GM21619 (cell line): ENCODE data around the gene L3MBTL3.

Experiments used
- ATAC-seq: cut with Tn5 transposase; IDR thresholded peaks from one replicate; pipeline ENCODE4 v1.9.1; 2021; ENCODE audit not compliant: unreplicated experiment

L3MBTL3 gene

GRCh38 chr6:130018292-130018743, at the start of gene L3MBTL3:
TSS of gene L3MBTL3 (plus strand) at chr6:130018581. CDS start at chr6:130042700, 24,119 bp downstream.
- ATAC-seq, result peak; percentile 63

GRCh38 chr6:129969064-129969463, 49.3 kb upstream of the L3MBTL3 start:
- no peak for ATAC-seq

GRCh38 chr6:129976110-129976509, 42.3 kb upstream of the L3MBTL3 start:
- ATAC-seq, result no peak

DNA sequence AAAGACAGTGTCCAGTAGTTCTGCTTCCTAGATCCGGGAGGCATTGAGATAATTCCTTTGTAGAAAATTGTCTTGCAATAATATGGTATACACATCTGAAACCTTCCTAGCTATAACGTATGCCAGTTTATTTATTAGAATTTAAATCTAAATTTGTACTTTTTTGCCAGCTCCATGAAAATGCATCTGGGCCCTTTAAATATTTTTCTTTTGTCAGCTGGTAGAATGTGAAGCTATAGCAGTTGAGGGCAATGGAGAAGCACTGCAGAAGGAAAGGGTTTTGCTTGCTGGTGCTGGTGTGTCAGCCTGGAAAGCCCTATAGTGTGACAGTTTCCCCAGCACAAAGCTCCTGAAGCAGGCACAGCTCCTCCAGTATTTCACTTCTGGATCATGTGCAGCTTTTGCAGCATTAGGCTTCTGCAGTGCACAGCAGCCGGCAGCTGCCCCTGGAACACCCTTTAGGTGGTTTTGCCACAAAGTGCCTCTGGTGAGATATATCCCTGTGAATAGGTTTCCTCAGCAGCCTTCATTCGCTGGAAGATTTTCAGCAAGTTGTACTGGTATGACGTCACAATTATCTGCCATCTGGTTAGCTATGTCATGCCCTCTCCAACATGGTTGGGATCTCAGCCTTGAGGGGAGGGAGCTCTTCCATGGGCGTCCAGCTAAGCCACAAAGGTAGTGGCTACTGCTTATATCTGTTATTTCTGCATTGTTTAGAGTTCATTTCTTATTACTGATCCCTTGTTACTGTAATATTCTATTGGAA, 40.0 kb upstream of the L3MBTL3 start:
- no peak for ATAC-seq

- ATAC-seq, result no peak
These were observed 37.6 kb upstream of the L3MBTL3 start for GRCh38 chr6:129980821-129981220.

DNA sequence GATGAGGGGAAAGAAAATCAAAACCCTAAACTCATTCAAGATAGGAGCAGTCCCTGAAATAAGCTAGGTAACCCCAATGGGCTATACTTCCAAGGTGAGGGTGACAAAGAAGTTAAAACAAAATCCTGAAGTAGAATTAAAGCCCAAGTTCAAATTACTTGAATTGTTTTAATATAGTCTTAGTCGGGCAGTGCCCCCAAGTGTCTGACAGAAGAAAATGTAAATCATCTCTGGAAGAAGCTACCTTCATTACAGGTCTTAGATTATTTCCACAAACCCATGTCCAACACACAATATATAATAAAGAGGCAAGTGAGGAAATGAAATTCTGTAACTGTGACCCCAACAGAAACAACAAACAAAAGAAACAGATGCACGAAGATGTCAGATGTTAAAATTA, 36.8 kb upstream of the L3MBTL3 start:
- no peak for ATAC-seq

- no peak for ATAC-seq
These were observed 29.0 kb upstream of the L3MBTL3 start for GRCh38 chr6:129989396-129989795.

- ATAC-seq, result no peak
These were observed 25.5 kb upstream of the L3MBTL3 start for GRCh38 chr6:129992881-129993280.

GRCh38 chr6:129994410-129994809, 24.0 kb upstream of the L3MBTL3 start:
- no peak for ATAC-seq

GRCh38 chr6:129996387-129996786, 22.0 kb upstream of the L3MBTL3 start:
- no peak for ATAC-seq

DNA sequence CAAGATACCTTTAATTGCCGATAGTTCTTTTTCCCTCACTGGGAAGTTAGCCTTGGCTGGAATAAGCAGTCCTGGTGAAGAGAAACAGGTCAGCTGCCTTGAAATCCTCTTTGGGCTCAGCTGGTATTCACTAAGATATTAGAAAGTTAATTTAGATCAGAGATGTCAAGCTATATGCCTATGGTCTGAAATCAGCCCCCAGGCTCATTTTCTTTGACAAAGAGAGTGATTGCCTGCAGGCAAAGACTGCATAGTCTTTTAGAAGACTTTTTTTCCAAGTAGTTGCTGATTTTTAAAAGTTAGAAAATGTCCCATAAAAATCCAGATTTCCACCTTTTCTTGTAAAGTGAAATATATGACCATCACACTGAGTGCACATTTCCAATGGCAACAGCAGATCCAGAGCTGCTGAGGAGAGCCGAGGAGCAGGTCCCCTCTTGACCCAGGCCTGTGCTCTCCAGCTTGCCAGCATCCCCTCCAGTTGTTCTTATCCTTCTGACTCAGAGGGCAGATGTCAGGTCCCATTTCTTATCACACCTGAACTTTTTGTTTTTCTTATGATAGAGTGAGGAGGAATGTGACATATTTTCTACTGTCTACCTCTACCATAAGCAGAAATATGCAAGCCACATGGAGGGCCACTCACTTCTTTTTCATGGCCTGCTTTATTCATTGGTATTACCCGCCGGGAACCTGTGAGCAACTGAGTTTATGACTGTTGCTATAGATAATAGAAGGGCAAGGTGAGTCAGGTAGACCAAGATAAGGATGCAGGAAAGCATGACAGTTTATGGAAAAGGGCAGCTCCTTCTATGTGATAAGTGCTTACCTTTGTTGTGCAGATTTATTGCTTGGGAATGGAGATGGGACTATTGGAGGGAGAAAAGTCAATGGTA, 17.6 kb upstream of the L3MBTL3 start:
- no peak for ATAC-seq

DNA sequence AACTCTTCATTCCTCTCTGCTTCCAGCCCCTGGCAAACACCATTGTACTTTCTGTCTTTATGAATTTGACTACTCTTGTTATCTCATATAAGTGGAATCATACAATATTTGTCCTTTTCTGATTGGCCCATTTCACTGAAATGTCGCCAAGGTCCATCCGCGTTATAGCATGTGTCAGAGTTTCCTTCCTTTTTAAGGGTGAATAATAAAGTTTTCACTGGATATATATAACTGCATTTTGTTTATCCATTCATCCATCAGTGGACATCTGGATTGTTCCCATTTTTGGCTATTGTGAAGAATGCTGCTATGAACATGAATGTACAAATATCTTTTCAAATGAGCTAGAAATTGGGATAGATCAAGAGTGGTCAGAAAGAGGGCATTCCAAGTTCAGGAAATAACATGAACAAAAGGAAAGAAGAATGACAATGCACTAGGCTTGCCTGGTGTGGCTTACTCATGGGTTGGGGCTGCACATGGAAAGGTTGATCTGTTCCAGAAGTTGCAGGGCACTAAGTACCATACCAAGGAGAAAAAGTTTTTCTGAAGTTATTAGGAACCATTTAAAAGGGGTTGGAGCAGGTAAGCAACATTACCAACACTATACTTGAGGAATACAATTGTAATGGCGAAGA, 10.0 kb upstream of the L3MBTL3 start:
- no peak for ATAC-seq

- no peak for ATAC-seq
These were observed 9.2 kb upstream of the L3MBTL3 start for GRCh38 chr6:130009146-130009545.

GRCh38 chr6:130010387-130010786, 8.0 kb upstream of the L3MBTL3 start:
- ATAC-seq, result no peak

- ATAC-seq, result no peak
These were observed 5.7 kb upstream of the L3MBTL3 start for GRCh38 chr6:130012728-130013127.

- ATAC-seq, result peak; percentile 6
These were observed 454 bp downstream of the L3MBTL3 start for GRCh38 chr6:130018744-130019325.

DNA sequence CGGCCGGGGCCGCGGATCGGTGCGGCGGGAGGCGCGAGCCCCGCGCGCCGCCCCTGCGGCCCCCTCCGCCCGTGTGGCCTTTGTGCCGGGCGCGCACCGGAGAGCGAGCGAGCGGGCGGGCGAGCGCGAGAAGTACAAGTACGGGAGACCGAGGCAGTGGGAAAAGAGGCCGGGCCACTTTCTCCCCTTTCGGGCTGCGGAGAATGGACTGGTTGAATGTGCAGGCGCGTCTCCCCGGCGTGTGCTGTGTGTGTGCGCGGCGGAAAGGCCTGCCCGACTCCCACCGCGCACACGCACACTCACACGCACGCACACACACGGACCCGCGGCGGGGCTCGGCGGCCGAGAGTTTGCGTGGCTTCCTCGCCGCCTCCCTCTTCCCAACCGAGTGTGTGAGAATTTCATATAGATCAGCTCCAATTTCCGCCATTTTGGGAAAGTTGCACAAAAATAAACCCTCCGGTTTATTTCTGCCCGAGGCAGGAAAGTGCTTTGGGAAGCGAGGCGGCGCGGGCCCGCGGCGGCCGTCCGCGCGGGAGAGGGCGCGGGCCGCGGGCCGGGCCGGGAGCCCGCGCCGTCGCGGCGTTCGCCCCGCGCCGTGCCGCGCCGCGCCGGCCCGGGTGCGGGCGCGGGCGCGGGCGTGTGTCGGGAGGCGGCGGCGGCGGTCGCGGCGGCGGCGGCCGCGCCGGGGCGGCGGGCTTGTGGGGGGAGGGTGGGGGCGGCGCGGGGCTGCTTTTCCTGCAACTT, 1.1 kb downstream of the L3MBTL3 start:
- ATAC-seq, result peak; percentile 18

- ATAC-seq, result no peak
These were observed 1.9 kb downstream of the L3MBTL3 start for GRCh38 chr6:130020073-130020906.

DNA sequence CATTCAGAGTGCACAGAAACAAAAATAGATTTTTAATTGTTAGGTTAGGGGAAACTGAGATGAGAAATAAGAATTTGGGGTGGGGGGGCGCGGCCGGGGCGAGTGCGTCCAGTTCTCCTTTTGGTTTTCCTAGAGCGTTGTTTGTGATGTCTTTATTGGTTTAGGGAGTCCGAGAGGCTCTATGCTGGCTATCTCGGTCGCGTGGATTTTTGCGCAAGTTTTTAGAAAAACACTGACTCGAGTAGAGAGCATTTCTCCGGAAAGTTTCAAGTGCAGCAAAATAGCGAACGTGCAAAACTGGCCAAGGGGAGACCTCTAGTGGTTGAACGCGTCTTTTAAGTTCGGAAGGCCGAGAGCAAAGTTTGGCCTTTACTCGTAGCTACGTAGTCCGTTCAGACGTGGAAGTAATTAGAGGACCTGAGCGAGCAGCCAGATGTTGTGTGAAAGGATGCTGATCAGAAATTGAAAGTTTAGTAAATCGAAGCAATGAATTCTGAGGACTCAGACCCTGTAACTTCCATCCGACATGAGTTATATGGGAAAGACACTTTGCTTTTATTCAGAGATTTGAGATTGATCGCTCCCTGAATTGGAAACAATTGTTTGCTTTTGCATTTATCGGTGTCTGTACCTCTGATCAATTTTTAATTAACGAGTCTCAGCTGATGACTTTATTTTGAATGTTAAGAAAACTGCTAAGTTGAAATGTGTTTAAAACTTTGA, 2.7 kb downstream of the L3MBTL3 start:
- ATAC-seq, result peak; percentile 68
